A549 (cell line): ENCODE results near the gene ESPNL.

ENCODE experiments used
- NFE2L2 ChIP-seq: fragments of 150-350 bp; conservative IDR thresholded peaks from 2 replicates; pipeline ENCODE4 v1.6.1; 2014; ENCODE audit warnings: low read length
- RAD21 ChIP-seq, 2 experiments: fragments of >200 bp in 1 of 2; sonication (Bioruptor Twin) in 1 of 2; formaldehyde crosslinking in 1 of 2; IDR thresholded peaks in 1 of 2; conservative IDR thresholded peaks in 1 of 2; 2 replicates in 1 of 2; 3 replicates in 1 of 2; pipeline ENCODE4 v1.6.1; 2012 to 2018; ENCODE audit warnings: inconsistent platforms in 1 of 2
- RCOR1 ChIP-seq: fragments of 150-350 bp; IDR thresholded peaks from 2 replicates; pipeline ENCODE4 v1.6.1; 2014; ENCODE audit warnings: antibody characterized with exemption, low read length, low read depth
- SMC3 ChIP-seq: fragments of >200 bp; sonication (Bioruptor Twin); formaldehyde crosslinking; IDR thresholded peaks from 3 replicates; pipeline ENCODE4 v1.6.1; 2018; ENCODE audit warnings: inconsistent platforms
- TF ChIP-seq, protein P1 (sequence below): fragments of >200 bp; sonication (Bioruptor Twin); formaldehyde crosslinking; IDR thresholded peaks from 3 replicates; pipeline ENCODE4 v1.5.1; 2016
- TF ChIP-seq, protein P2 (sequence below): IDR thresholded peaks from 2 replicates; pipeline ENCODE4 v1.6.1; 2012

DNA sequence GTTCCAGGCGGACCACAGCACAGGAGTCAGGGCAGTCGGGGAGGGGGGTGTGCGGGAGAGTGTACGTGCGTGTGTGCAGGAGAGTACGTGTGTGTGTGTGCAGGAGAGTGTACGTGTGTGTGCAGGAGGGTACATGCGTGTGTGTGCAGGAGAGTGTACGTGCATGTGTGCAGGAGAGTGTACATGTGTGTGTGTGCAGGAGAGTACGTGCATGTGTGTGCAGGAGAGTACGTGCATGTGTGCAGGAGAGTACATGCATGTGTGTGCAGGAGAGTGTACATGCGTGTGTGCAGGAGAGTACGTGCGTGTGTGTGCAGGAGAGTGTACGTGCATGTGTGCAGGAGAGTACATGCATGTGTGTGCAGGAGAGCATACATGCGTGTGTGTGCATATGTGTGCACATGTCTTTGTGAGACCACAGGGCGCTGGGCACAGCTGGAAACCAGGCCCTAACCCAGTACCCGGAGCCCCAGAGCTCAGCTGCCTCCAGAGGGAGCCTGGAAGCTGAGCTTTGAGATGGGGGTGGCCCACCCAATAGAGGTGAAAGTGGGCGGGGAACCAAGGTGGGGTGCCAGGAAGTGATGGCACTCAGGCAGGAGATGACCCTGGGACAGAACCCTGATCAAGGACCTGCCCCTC, 24.5 kb downstream of the ESPNL start:
- TF ChIP-seq RAD21 (conservative IDR thresholded peaks at IDR 0.05 in 1 of 2, IDR thresholded peaks at IDR 0.05 in 1 of 2), result no peak
- no peak for TF ChIP-seq NFE2L2
- TF ChIP-seq, protein P1, sequence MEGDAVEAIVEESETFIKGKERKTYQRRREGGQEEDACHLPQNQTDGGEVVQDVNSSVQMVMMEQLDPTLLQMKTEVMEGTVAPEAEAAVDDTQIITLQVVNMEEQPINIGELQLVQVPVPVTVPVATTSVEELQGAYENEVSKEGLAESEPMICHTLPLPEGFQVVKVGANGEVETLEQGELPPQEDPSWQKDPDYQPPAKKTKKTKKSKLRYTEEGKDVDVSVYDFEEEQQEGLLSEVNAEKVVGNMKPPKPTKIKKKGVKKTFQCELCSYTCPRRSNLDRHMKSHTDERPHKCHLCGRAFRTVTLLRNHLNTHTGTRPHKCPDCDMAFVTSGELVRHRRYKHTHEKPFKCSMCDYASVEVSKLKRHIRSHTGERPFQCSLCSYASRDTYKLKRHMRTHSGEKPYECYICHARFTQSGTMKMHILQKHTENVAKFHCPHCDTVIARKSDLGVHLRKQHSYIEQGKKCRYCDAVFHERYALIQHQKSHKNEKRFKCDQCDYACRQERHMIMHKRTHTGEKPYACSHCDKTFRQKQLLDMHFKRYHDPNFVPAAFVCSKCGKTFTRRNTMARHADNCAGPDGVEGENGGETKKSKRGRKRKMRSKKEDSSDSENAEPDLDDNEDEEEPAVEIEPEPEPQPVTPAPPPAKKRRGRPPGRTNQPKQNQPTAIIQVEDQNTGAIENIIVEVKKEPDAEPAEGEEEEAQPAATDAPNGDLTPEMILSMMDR, result no peak
- TF ChIP-seq RCOR1, result no peak
- TF ChIP-seq SMC3, result no peak
- TF ChIP-seq, protein P2, sequence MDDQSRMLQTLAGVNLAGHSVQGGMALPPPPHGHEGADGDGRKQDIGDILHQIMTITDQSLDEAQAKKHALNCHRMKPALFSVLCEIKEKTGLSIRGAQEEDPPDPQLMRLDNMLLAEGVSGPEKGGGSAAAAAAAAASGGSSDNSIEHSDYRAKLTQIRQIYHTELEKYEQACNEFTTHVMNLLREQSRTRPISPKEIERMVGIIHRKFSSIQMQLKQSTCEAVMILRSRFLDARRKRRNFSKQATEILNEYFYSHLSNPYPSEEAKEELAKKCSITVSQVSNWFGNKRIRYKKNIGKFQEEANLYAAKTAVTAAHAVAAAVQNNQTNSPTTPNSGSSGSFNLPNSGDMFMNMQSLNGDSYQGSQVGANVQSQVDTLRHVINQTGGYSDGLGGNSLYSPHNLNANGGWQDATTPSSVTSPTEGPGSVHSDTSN, result no peak
